ENCODE data around the gene PRKAG2.

The PRKAG2 gene

GRCh38 chr7:151864081-151864480, 12.8 kb downstream of the PRKAG2 start:
- DNase-seq: no peak

GRCh38 chr7:151863386-151864079, 13.4 kb downstream of the PRKAG2 start:
- no peak for DNase-seq

DNA sequence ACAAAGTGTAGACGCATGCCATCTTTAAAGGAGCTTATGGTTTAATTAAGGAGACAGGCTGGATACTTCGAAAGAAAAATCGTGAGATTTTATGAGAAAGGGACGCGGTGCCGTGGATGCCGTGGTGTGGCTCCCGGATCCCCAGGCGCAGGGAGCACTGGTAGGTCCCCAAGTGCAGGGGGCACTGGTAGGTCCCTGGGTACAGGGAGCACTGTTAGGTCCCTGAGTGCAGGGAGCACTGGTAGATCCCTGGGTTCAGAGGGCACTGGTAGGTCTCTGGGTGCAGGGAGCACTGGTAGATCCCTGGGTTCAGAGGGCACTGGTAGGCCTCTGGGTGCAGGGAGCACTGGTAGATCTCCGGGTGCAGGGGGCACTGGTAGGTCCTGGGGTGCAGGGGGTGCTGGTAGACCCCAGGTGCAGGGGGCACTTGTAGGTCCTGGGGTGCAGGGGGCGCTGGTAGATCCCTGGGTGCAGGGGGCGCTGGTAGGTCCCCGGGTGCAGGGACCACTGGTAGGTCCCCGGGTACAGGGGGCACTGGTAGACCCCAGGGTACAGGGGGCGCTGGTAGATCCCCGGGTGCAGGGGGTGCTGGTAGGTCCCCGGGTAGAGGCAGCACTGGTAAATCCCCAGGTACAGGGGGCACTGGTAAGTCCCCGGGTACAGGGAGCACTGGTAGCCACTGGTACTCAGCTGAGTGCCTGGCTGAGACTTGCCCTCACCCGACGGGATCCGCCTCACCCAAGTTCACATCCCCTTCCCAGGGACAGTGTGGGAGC, 14.1 kb downstream of the PRKAG2 start:
- no peak for DNase-seq

DNA sequence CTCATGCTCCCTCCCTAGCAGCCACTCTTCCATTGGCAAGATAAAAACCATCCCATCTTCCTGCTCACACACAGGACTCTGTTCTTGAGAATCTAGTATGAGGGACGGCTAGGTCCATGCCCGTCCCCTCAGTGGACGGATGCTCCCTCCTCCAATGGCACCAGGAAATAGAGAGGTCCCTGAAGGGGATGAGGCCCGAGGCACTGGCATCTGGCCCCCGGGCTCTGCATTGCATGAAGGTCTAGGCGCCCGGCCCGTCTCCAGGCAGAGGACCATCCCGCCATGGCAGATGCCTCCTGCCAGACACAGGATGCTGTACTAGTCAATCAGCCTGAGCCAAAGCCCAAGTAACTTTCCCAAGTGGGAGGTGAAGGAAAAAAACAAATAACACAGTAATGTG, 15.0 kb downstream of the PRKAG2 start:
- DNase-seq: no peak

- DNase-seq: no peak
Observed at GRCh38 chr7:151860771-151861170, 16.1 kb downstream of the PRKAG2 start.

- no peak for DNase-seq
Observed at GRCh38 chr7:151859948-151860685, 16.8 kb downstream of the PRKAG2 start.

DNA sequence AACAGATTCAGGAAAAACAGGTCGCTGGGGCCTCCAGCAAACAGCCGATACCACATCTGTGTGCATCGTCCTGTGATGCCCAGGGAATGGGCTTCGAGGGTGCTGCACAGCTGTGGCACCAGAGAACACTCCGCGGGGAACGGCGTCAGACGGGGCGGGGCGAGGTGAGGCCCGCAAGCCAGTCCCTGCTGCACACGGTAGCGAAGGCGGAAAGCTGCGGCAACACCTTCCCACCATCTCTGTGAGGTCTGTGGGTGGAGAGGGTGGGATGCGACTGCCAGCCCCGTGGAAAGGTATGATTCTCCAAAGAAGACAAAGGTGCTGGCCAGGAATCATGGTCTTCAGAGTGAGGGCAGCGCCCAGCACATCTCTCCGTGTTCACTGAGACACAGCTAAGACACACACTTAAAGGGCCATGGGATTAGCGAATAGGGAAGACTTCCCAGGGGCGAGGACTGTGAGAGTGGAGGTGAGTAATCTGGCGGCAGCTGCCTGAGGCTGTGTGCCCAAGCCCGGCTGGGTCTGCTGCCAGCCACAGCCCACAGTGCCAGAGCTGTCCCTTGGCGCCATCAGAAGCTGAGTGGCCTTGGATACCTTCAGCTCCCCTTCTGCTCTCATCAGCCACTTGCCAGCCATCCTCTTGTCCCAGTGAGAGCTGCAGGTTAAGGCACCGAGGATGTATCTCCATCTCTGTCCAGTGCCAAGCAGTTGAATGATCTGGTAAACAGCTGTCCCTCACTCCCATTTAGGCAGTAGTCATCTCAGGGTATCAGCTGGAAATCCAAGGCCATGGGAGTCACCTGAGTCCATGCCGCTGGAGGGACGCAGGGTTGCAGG, 17.6 kb downstream of the PRKAG2 start:
- no peak for DNase-seq

GRCh38 chr7:151858456-151858855, 18.5 kb downstream of the PRKAG2 start:
- no peak for DNase-seq

- no peak for DNase-seq
Observed at GRCh38 chr7:151857866-151858450, 19.0 kb downstream of the PRKAG2 start.

- peak in 1 of 2 donors; percentile 32 for DNase-seq
Observed at GRCh38 chr7:151857412-151857811, 19.5 kb downstream of the PRKAG2 start.

- DNase-seq: no peak
Observed at GRCh38 chr7:151856516-151856915, 20.4 kb downstream of the PRKAG2 start.

DNA sequence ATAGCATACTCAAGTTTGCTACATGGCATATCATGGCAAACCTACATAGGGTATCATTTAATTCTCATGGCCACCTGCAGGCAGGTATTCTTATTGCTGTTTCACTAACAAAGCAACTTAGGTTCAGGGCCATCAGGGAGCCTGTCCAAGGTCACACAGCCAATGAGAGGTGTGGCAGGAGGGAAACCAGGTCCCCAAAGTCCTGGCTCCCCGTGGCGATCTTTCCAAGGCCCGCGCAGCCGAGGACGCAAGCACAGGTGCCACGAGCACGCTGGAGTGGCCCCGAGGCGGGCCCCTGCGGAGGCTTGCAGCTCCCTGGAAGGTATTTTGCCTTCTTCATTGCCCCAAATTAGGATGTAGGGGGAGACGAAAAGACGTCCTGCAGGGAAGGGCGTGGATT, 20.8 kb downstream of the PRKAG2 start:
- no peak for DNase-seq

DNA sequence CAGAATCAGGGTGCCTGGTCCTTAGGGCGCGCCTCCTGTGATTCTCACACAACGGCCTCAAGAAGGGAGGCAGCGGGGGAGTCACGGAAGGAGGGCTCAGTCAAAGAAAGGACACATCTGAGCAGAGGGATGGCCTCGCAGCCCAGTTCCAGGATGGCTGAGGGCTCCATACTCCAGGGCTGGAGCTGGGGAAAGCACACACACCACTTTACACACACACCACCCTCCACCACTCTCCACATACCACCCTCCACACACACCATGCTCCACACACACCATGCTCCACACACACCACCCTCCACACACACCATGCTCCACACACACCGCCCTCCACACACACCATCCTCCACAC, 22.2 kb downstream of the PRKAG2 start:
- no peak for DNase-seq

GRCh38 chr7:151853896-151854719, 22.8 kb downstream of the PRKAG2 start:
- no peak for DNase-seq

GRCh38 chr7:151852486-151853396, 24.2 kb downstream of the PRKAG2 start:
- DNase-seq: no peak

GRCh38 chr7:151851782-151852181, 25.1 kb downstream of the PRKAG2 start:
- no peak for DNase-seq

- DNase-seq: peak in 1 of 2 donors; percentile 34
Observed at GRCh38 chr7:151851145-151851751, 25.7 kb downstream of the PRKAG2 start.

DNA sequence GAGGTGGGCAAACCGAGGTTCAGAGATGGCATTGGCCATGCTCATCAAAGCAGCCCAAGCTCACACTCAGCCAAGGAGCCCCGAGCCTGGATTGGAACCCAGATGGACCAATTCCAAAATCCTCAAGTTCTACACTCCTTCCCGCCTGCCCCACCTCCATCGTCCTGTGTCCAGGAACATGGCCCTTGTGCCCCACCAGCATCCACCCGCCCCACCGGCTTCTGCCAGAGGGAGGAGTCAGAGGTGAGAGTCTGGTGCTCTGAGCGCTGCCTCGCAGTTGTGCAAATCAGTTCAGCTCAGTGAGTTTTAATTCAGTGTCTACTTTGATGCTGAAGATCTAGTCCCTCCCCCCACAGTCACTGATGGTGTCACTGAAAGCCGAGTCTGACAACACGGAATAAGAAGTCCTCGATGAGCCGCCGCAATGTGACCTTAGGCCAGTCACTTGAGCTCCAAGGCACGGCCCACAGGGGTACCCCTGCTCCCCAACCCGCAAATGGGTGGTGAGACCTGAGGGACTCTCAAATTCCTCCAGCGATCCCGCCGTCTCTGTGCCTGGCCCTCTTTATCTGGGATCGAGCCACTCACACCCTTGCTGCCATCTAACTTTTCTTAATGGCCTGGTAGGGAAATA, 26.3 kb downstream of the PRKAG2 start:
- no peak for DNase-seq

GRCh38 chr7:151849879-151850260, 27.0 kb downstream of the PRKAG2 start:
- no peak for DNase-seq

All from hippocampal formation (tissue), 2 donors.